Spleen (tissue), 11 donors: ENCODE results near the gene TYR. TPM values are rescaled to one million over a fixed set of nuclear protein-coding genes. Genes with fewer than 3 reads are reported as not detected.

Source experiments
- DNase-seq: peaks from one replicate; pipeline ENCODE4 v3.0.0-alpha.2; 2020
- H3K27ac ChIP-seq, 8 donors: fragments of 200-600 bp; sonication (generic) in 7 of 8; 1 replicate in 4 of 8; 2 replicates in 4 of 8; pipeline versions ENCODE4 v1.5.0 to v1.8.0; 2016 to 2021; ENCODE audit warnings: inconsistent platforms in 4 of 8, mild to moderate bottlenecking in 4 of 8, moderate library complexity in 1 of 8
- H3K27me3 ChIP-seq, 7 donors: fragments of 200-600 bp; sonication (generic) in 6 of 7; replicated peaks in 1 of 7; 1 replicate in 4 of 7; 2 replicates in 3 of 7; pipeline versions ENCODE4 v1.5.0 to v1.8.0; 2016 to 2021; ENCODE audit warnings: inconsistent platforms in 3 of 7, mild to moderate bottlenecking in 1 of 7
- H3K36me3 ChIP-seq, 6 donors: fragments of 200-600 bp; sonication (generic) in 5 of 6; 1 replicate in 4 of 6; 2 replicates in 2 of 6; pipeline versions ENCODE4 v1.5.0 to v1.8.0; 2016 to 2021; ENCODE audit warnings: inconsistent platforms in 2 of 6
- H3K4me1 ChIP-seq, 6 donors: fragments of 200-600 bp; sonication (generic) in 5 of 6; 1 replicate in 3 of 6; 2 replicates in 3 of 6; pipeline versions ENCODE4 v1.5.0 to v1.8.0; 2016 to 2021; ENCODE audit warnings: inconsistent platforms in 3 of 6
- H3K4me3 ChIP-seq, 8 donors: fragments of 200-600 bp; sonication (generic) in 7 of 8; 1 replicate in 4 of 8; 2 replicates in 4 of 8; pipeline versions ENCODE4 v1.5.0 to v1.8.0; 2016 to 2021; ENCODE audit warnings: inconsistent platforms in 4 of 8, mild to moderate bottlenecking in 4 of 8, moderate library complexity in 2 of 8
- H3K9me3 ChIP-seq, 8 donors: fragments of 200-600 bp; sonication (generic) in 7 of 8; 1 replicate in 4 of 8; 2 replicates in 4 of 8; pipeline versions ENCODE4 v1.5.0 to v1.8.0; 2016 to 2021; ENCODE audit warnings: inconsistent platforms in 4 of 8
- POLR2A ChIP-seq, 3 donors: fragments of 450-650 bp; IDR thresholded peaks; one replicate each; pipeline ENCODE4 v1.5.1; 2017; ENCODE audit warnings: antibody characterized with exemption in 3 of 3, mild to moderate bottlenecking in 1 of 3
- POLR2AphosphoS5 ChIP-seq, 3 donors: sonication (generic); formaldehyde crosslinking; IDR thresholded peaks; one replicate each; pipeline ENCODE4 v1.5.1; 2017; ENCODE audit warnings: antibody characterized with exemption in 3 of 3
- WGBS, 5 donors: extraction: QIAGEN DNeasy Blood & Tissue Kit in 3 of 5; methylation state at CpG; one replicate each; pipeline versions ENCODE4 v1.1.5 to v1.1.7; 2013 to 2018; 5-methylcytosine and 5-hydroxymethylcytosine counted together
- intact Hi-C: fragments of 100-400 bp; cut with DNase I; formaldehyde crosslinking; loops from one replicate; pipeline ENCODE4 v1.15.0; 2023; ENCODE audit warnings: low total_unique reads
- polyA plus RNA-seq, 3 donors: library from polyadenylated mRNA; stranded (reverse); fragments of 200-250 nt; gene quantifications; one replicate each; pipeline ENCODE4 v1.2.1, GENCODE V29; 2013
- total RNA-seq, 7 donors: library from RNA; depleted of rRNA in 3 of 7; stranded (reverse); fragments of >200 nt in 3 of 7; fragmentation: NEBNext Ultra II Directional in 4 of 7; extraction: Animal tissue kit (Norgen Biotek cat#: 25700) in 4 of 7; gene quantifications; one replicate each; pipeline versions ENCODE4 v1.1.0 to v1.2.1, GENCODE V29; 2016 to 2021
- TF ChIP-seq, protein P1 (sequence below), 11 experiments: fragments of 200-600 bp in 7 of 11; fragments of 450-650 bp in 4 of 11; sonication (generic) in 4 of 11; IDR thresholded peaks in 8 of 11; conservative IDR thresholded peaks in 3 of 11; 1 replicate in 7 of 11; 2 replicates in 4 of 11; pipeline versions ENCODE4 v1.4.0 to v1.8.0; 2016 to 2021; ENCODE audit warnings: antibody characterized with exemption in 11 of 11, inconsistent platforms in 4 of 11, mild to moderate bottlenecking in 1 of 11
- donor health status: healthy with polysubstance abuse.
- donor health status: DM: no; HTN: no; CAD: no; lungs with moderate emphysema.
- donor health status: DM: no; HTN: no; CAD: no.
- donor health status: Bipolar disorder and iron deficiency.
- donor health status: healthy.
- donor health status: DM: no; HTN: no; CAD: no.
- donor health status: DM: yes; HTN: yes; CAD: no.

The TYR gene
- total and polyA plus RNA-seq, 10 donors = not detected

DNA sequence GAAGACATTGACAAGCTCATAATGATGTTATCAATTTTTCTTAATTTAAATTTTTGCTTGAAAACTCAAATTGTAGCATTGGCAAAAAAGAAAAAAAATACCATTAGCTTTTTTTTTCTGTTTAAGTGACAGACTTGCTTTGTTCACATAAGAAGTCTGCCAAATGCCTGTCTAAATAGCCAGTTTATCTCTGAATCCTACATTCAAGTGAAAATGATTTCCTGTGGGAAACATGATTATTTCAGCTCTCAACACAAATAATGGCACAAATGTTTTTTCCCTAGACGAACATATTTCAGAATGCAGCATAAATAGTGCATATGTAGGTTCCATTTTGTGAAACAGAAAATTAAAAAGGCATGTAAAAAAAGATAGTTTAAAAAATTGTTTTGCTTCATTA is 23.5 kb downstream of the TYR start:
- TF ChIP-seq POLR2AphosphoS5 (IDR thresholded peaks at IDR 0.05) (no peak), POLR2A (IDR thresholded peaks at IDR 0.05) (no peak)
- TF ChIP-seq, protein P1, sequence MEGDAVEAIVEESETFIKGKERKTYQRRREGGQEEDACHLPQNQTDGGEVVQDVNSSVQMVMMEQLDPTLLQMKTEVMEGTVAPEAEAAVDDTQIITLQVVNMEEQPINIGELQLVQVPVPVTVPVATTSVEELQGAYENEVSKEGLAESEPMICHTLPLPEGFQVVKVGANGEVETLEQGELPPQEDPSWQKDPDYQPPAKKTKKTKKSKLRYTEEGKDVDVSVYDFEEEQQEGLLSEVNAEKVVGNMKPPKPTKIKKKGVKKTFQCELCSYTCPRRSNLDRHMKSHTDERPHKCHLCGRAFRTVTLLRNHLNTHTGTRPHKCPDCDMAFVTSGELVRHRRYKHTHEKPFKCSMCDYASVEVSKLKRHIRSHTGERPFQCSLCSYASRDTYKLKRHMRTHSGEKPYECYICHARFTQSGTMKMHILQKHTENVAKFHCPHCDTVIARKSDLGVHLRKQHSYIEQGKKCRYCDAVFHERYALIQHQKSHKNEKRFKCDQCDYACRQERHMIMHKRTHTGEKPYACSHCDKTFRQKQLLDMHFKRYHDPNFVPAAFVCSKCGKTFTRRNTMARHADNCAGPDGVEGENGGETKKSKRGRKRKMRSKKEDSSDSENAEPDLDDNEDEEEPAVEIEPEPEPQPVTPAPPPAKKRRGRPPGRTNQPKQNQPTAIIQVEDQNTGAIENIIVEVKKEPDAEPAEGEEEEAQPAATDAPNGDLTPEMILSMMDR (IDR thresholded peaks at IDR 0.05 in 8 of 11, conservative IDR thresholded peaks at IDR 0.05 in 3 of 11) = no peak
- Histone ChIP-seq H3K4me3 (no peak overlapping the region), H3K27me3 (no peaks in the 10 kb centered on the region), H3K36me3 (no peaks in the 10 kb centered on the region), H3K27ac (no peak overlapping the region), H3K9me3 (peaks cover 0 to 3% (median 0%) of the 10 kb centered on the region in 8 donors), H3K4me1 (no peaks in the 10 kb centered on the region)
- WGBS, 5 donors = 37 to 73% (median 53%) methylated on average over 1 of the region's 1 CpG
- DNase-seq = no peak
- intact Hi-C loops = no loop called here

DNA sequence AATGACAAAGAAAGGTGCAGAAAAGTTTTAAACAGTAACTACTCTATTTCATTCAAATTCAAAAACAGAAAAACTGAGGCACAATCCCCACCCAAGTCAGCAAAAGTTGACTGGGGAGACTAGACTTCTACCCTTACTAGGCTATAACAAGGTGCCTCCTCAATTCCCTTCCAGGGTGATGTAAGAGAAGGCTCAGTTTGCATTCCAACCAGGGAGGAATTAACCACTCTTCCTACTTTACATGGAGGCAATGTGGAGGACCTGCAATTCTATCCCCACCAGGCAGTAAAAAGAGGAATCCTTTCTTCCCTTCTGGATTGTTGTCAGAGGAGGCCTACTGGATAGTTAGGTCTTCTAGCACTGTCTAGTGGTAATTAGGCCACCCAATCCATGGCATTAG is 26.1 kb downstream of the TYR start:
- no peaks in the 10 kb centered on the region for H3K27me3 ChIP-seq
- no peak overlapping the region for H3K27ac ChIP-seq
- H3K36me3 ChIP-seq = no peaks in the 10 kb centered on the region
- H3K9me3 ChIP-seq = peaks cover 0 to 3% (median 0%) of the 10 kb centered on the region in 8 donors
- H3K4me3 ChIP-seq = no peak overlapping the region
- intact Hi-C loops = no loop called here
- H3K4me1 ChIP-seq = no peaks in the 10 kb centered on the region
- TF ChIP-seq POLR2A (IDR thresholded peaks at IDR 0.05) = no peak
- TF ChIP-seq, protein P1 (IDR thresholded peaks at IDR 0.05 in 8 of 11, conservative IDR thresholded peaks at IDR 0.05 in 3 of 11) = no peak
- TF ChIP-seq POLR2AphosphoS5 (IDR thresholded peaks at IDR 0.05) = no peak
- no peak for DNase-seq

DNA sequence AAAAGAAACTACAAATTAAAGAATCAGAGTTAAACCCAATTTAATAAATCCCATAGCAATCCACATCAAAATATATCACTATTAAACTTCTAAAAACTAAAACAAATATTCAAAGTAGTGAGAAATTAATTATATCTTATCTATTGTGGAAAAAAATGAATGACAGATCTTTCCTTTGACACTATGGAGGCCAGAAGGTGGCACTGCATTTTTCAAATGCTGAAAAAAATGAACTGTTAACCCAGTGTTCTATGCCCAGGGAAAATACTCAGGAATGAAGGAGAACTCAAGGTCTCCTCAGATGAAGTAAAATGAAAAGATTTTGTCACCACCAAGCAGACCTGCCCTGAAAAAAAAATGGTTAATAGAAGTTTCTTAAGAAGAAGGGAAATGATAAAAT is 27.7 kb downstream of the TYR start:
- no peak for DNase-seq
- Histone ChIP-seq H3K27me3 (no peaks in the 10 kb centered on the region), H3K4me1 (no peaks in the 10 kb centered on the region), H3K27ac (no peak overlapping the region), H3K4me3 (no peak overlapping the region), H3K36me3 (no peaks in the 10 kb centered on the region), H3K9me3 (peaks cover 0 to 11% (median 0%) of the 10 kb centered on the region in 8 donors)
- intact Hi-C loops = no loop called here
- TF ChIP-seq POLR2AphosphoS5 (IDR thresholded peaks at IDR 0.05) = no peak
- TF ChIP-seq POLR2A (IDR thresholded peaks at IDR 0.05) = no peak
- TF ChIP-seq, protein P1 (IDR thresholded peaks at IDR 0.05 in 8 of 11, conservative IDR thresholded peaks at IDR 0.05 in 3 of 11) = no peak

DNA sequence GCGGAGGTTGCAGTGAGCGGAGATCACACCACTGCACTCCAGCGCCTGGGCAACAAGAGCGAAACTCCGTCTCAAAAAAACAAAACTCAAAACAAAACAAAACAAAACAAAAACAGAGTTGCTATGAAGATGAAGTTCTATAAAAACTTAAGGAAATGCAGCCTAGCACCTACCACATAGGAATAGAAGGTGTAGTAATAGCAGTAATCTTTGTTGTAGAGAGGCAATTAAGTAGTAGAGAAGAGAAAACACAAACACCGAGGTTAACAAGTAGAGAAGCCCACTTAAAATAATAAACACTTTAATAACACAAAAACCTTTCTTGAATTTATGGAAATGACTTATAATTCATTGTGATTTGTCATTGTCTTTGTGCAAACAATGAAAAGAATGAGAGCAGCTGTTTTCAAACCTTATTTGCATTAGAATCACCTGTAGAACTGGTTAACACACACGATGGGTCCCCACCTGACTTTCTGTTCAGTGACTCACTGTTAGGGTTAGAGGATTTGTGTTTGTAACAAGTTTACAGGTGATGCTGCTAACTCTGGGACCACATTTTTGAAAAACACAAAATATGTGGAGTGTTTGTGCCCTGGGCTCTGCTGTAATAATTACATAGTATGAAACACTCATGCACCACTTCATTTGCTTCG is 43.1 kb downstream of the TYR start:
- Histone ChIP-seq H3K27ac (no peak overlapping the region), H3K9me3 (no peaks in the 10 kb centered on the region), H3K27me3 (no peaks in the 10 kb centered on the region), H3K4me3 (no peak overlapping the region), H3K4me1 (no peaks in the 10 kb centered on the region), H3K36me3 (no peaks in the 10 kb centered on the region)
- intact Hi-C loops = no loop called here
- 71 to 76% (median 73%) methylated on average over 8 of the region's 8 CpGs for WGBS, 5 donors
- no peak for DNase-seq
- no peak for TF ChIP-seq POLR2AphosphoS5 (IDR thresholded peaks at IDR 0.05)

DNA sequence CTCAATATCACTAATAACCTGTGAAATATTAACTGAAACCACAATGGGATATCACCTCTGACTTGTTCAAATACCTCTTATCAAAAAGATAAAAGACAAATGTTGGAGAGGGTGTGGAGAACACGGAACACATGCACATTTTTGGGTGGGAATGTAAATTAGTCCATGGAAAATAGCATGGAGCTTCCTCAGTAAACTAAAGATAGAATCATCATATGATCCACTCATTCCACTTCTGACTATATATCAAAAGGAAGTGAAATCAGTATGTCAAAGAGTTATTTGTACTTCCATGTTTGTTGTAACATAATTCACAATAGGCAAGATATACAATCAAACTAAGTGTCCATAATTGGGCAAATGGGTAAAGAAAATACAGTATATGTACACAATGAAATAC is 57.4 kb downstream of the TYR start:
- H3K27me3 ChIP-seq = no peaks in the 10 kb centered on the region
- TF ChIP-seq POLR2A (IDR thresholded peaks at IDR 0.05) (no peak), POLR2AphosphoS5 (IDR thresholded peaks at IDR 0.05) (no peak)
- TF ChIP-seq, protein P1 (IDR thresholded peaks at IDR 0.05 in 8 of 11, conservative IDR thresholded peaks at IDR 0.05 in 3 of 11) = no peak
- no peak for DNase-seq
- no peak overlapping the region for H3K4me3 ChIP-seq
- H3K4me1 ChIP-seq = no peaks in the 10 kb centered on the region
- intact Hi-C loops = no loop called here
- H3K36me3 ChIP-seq = no peaks in the 10 kb centered on the region
- 45 to 69% (median 54%) methylated on average over 1 of the region's 1 CpG for WGBS, 5 donors
- H3K27ac ChIP-seq = no peak overlapping the region
- peaks cover 0 to 4% (median 0%) of the 10 kb centered on the region in 8 donors for H3K9me3 ChIP-seq
